Stimulated activated CD8-positive, alpha-beta memory T cell treated with anti-CD3 and anti-CD28 coated beads, Interleukin-15, amount 100 ng/mL, for 4 hours (primary cell): ENCODE results near the gene PLXND1.

Experiments used
- DNase-seq, 2 donors: peaks; one replicate each; pipeline ENCODE4 v3.0.0-alpha.2; 2020; ENCODE audit warnings: low read depth in 2 of 2

Gene PLXND1

GRCh38 chr3:129584631-129585030, 21.8 kb downstream of the PLXND1 start:
- no peak for DNase-seq

GRCh38 chr3:129583289-129583688, 23.2 kb downstream of the PLXND1 start:
- no peak for DNase-seq

GRCh38 chr3:129582799-129583198, 23.7 kb downstream of the PLXND1 start:
- no peak for DNase-seq

GRCh38 chr3:129581623-129582022, 24.9 kb downstream of the PLXND1 start:
- no peak for DNase-seq

- DNase-seq: no peak
Measured at GRCh38 chr3:129579991-129580390, 26.5 kb downstream of the PLXND1 start.

GRCh38 chr3:129577925-129578786, 28.3 kb downstream of the PLXND1 start:
- DNase-seq: no peak

- no peak for DNase-seq
Measured at GRCh38 chr3:129577366-129577765, 29.1 kb downstream of the PLXND1 start.

- DNase-seq: peak; percentile 12 to 31
Measured at GRCh38 chr3:129576514-129577352, 29.7 kb downstream of the PLXND1 start.

GRCh38 chr3:129575997-129576384, 30.5 kb downstream of the PLXND1 start:
- DNase-seq: no peak

- DNase-seq: no peak
Measured at GRCh38 chr3:129575233-129575996, 31.1 kb downstream of the PLXND1 start.

- DNase-seq: no peak
Measured at GRCh38 chr3:129574206-129574605, 32.3 kb downstream of the PLXND1 start.

- DNase-seq: no peak
Measured at GRCh38 chr3:129573493-129573892, 33.0 kb downstream of the PLXND1 start.

GRCh38 chr3:129572603-129573002, 33.9 kb downstream of the PLXND1 start:
- no peak for DNase-seq

GRCh38 chr3:129571605-129572547, 34.6 kb downstream of the PLXND1 start:
- no peak for DNase-seq

- DNase-seq: no peak
Measured at GRCh38 chr3:129569856-129570255, 36.6 kb downstream of the PLXND1 start.

GRCh38 chr3:129567939-129568338, 38.5 kb downstream of the PLXND1 start:
- no peak for DNase-seq

GRCh38 chr3:129567176-129567705, 39.2 kb downstream of the PLXND1 start:
- DNase-seq: no peak

GRCh38 chr3:129565902-129566301, 40.6 kb downstream of the PLXND1 start:
- no peak for DNase-seq

- no peak for DNase-seq
Measured at GRCh38 chr3:129564981-129565644, 41.4 kb downstream of the PLXND1 start.
